GM10847 (cell line): ENCODE measurements around the gene NXT2.

Experiments
- POLR2A ChIP-seq: IDR thresholded peaks from 2 replicates; pipeline ENCODE4 v1.6.1; 2011; ENCODE audit not compliant: insufficient read length; ENCODE audit errors: extremely low read depth

The NXT2 gene

GRCh38 chrX:109536439-109537323 lies at the start of gene NXT2:
TSS of gene NXT2 (plus strand) at chrX:109536844. CDS start at chrX:109537007, 163 bp downstream.
- peak; percentile 79 for TF ChIP-seq POLR2A

- TF ChIP-seq POLR2A, result no peak
Observed at GRCh38 chrX:109487640-109488039, 49.0 kb upstream of the NXT2 start.

- TF ChIP-seq POLR2A, result no peak
Observed at GRCh38 chrX:109489174-109489573, 47.5 kb upstream of the NXT2 start.

GRCh38 chrX:109498434-109498833 lies 38.2 kb upstream of the NXT2 start:
- no peak for TF ChIP-seq POLR2A

GRCh38 chrX:109501176-109501575 lies 35.5 kb upstream of the NXT2 start:
- no peak for TF ChIP-seq POLR2A

- TF ChIP-seq POLR2A, result no peak
Observed at GRCh38 chrX:109508915-109509314, 27.7 kb upstream of the NXT2 start.

GRCh38 chrX:109511113-109511512 lies 25.5 kb upstream of the NXT2 start:
- TF ChIP-seq POLR2A, result no peak

- no peak for TF ChIP-seq POLR2A
Observed at GRCh38 chrX:109519001-109519400, 17.6 kb upstream of the NXT2 start.

GRCh38 chrX:109533005-109533404 lies 3.6 kb upstream of the NXT2 start:
- no peak for TF ChIP-seq POLR2A

GRCh38 chrX:109533631-109534030 lies 3.0 kb upstream of the NXT2 start:
- TF ChIP-seq POLR2A, result no peak

- no peak for TF ChIP-seq POLR2A
Observed at GRCh38 chrX:109534933-109535332, 1.7 kb upstream of the NXT2 start.

- no peak for TF ChIP-seq POLR2A
Observed at GRCh38 chrX:109535578-109535977, 1.1 kb upstream of the NXT2 start.

GRCh38 chrX:109537324-109537665 lies 651 bp downstream of the NXT2 start:
- no peak for TF ChIP-seq POLR2A

GRCh38 chrX:109553862-109554261 lies 17.2 kb downstream of the NXT2 start:
- no peak for TF ChIP-seq POLR2A

- TF ChIP-seq POLR2A, result no peak
Observed at GRCh38 chrX:109577055-109577454, 40.4 kb downstream of the NXT2 start.

- TF ChIP-seq POLR2A, result no peak
Observed at GRCh38 chrX:109578916-109579315, 42.3 kb downstream of the NXT2 start.

GRCh38 chrX:109585488-109585887 lies 48.8 kb downstream of the NXT2 start:
- no peak for TF ChIP-seq POLR2A
